HepG2 (cell line): ENCODE data around the gene MATK. TPM values are rescaled to one million over a fixed set of nuclear protein-coding genes. Genes with fewer than 3 reads are reported as not detected.

Source experiments
- AGO2 ChIP-seq: fragments of 200-400 bp; formaldehyde crosslinking; optimal IDR thresholded peaks from 2 replicates; pipeline ENCODE3; 2017; ENCODE audit warnings: mild to moderate bottlenecking, low read depth, low read length, moderate library complexity
- polyA plus RNA-seq, 8 experiments: library from polyadenylated mRNA; depleted of rRNA in 3 of 8; stranded (reverse) in 7 of 8; unstranded in 1 of 8; fragments of >200 nt; fragmentation: Illumina TruSeq in 4 of 8; extraction: Trizol in 4 of 8; gene quantifications; 2 replicates each; pipeline versions ENCODE4 v1.2.1 to v1.2.3, GENCODE V29; 2011 to 2016; ENCODE audit warnings: low read depth in 4 of 8, missing spikeins in 1 of 8, mixed read lengths in 1 of 8; ENCODE audit not compliant: insufficient read depth in 1 of 8
- small RNA-seq, 3 experiments: library from RNA; depleted of rRNA; stranded (forward); fragments of <200 nt; gene quantifications; one replicate each; pipeline ENCODE3, GENCODE V24; 2012; ENCODE audit warnings: low read depth in 2 of 3, low replicate concordance in 1 of 3; ENCODE audit not compliant: insufficient read length in 3 of 3, insufficient read depth in 2 of 3
- total RNA-seq, 5 experiments: library from RNA; depleted of rRNA; stranded (reverse); fragments of >200 nt; fragmentation: Illumina TruSeq; extraction: Trizol; gene quantifications; 2 replicates each; pipeline ENCODE4 v1.2.3, GENCODE V29; 2016; ENCODE audit warnings: low read depth in 1 of 5

The MATK gene
- total and polyA plus RNA-seq, 2 of the 13 experiments (the other 11 are each of a cell fraction or from before 2014, with no cell fraction given), result 0.09 TPM; not detected in 1

DNA sequence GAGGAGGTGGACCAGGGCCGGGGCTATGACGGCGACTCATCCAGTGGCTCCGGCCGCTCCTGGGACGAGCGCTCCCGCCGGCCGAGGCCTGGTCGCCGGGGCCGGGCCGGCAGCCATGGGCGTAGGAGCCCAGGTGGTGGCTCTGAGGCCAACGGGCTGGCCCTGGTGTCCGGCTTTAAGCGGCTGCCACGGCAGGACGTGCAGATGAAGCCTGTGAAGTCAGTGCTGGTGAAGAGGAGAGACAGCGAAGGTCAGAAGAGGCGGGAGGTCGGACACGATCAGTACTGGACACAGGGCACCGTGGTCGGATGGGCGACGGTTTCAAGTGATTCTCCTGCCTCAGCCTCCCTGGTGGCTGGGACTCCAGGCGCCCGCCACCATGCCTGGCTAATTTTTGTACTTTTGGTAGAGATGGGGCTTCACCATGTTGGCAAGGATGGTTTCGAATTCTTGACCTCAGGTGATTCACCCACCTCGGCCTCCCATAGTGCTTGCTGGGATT lies 55.7 kb downstream of the MATK start (continued):
- TF ChIP-seq AGO2, result peak; percentile 41

Small RNAs within 50 kb of the gene (small RNA-seq; reads per million reads assigned to genes)
- gene AC005777.1, result 0 reads per million in 3 experiments

Other genes with a start within 250 kb of the MATK start
- not detected in 2 replicates for gene TEKTIP1, start 247.2 kb downstream of the MATK start, total RNA-seq (2016; rRNA removed; fragmentation: Illumina TruSeq; extraction: Trizol)
- not detected in 2 replicates for gene TEKTIP1, start 247.2 kb downstream of the MATK start, polyA plus RNA-seq (2011; rRNA removed)
- 14.0 and 29.1 TPM in 2 replicates for gene MFSD12, start 228.8 kb downstream of the MATK start, total RNA-seq (2016; rRNA removed; fragmentation: Illumina TruSeq; extraction: Trizol)
- gene MFSD12, start 228.8 kb downstream of the MATK start, polyA plus RNA-seq (2011; rRNA removed), result 27.2 and 37.0 TPM in 2 replicates
- gene HMG20B, start 213.4 kb downstream of the MATK start, total RNA-seq (2016; rRNA removed; fragmentation: Illumina TruSeq; extraction: Trizol), result 23.0 and 29.2 TPM in 2 replicates
- gene HMG20B, start 213.4 kb downstream of the MATK start, polyA plus RNA-seq (2011; rRNA removed), result 23.9 and 24.8 TPM in 2 replicates
- not detected in 2 replicates for gene GIPC3, start 200.9 kb downstream of the MATK start, total RNA-seq (2016; rRNA removed; fragmentation: Illumina TruSeq; extraction: Trizol)
- 0.05 and 0.08 TPM in 2 replicates for gene GIPC3, start 200.9 kb downstream of the MATK start, polyA plus RNA-seq (2011; rRNA removed)
- gene TBXA2R, start 179.5 kb downstream of the MATK start, total RNA-seq (2016; rRNA removed; fragmentation: Illumina TruSeq; extraction: Trizol), result not detected in 2 replicates
- 0.05 and 0.09 TPM in 2 replicates for gene TBXA2R, start 179.5 kb downstream of the MATK start, polyA plus RNA-seq (2011; rRNA removed)
- 11.1 and 16.6 TPM in 2 replicates for gene CACTIN, start 159.6 kb downstream of the MATK start, total RNA-seq (2016; rRNA removed; fragmentation: Illumina TruSeq; extraction: Trizol)
- gene CACTIN, start 159.6 kb downstream of the MATK start, polyA plus RNA-seq (2011; rRNA removed), result 10.0 and 11.5 TPM in 2 replicates
- gene PIP5K1C, start 85.9 kb downstream of the MATK start, total RNA-seq (2016; rRNA removed; fragmentation: Illumina TruSeq; extraction: Trizol), result 4.3 and 5.2 TPM in 2 replicates
- gene PIP5K1C, start 85.9 kb downstream of the MATK start, polyA plus RNA-seq (2011; rRNA removed), result 3.6 and 4.8 TPM in 2 replicates
- gene TJP3, start 78.0 kb downstream of the MATK start, total RNA-seq (2016; rRNA removed; fragmentation: Illumina TruSeq; extraction: Trizol), result 20.6 and 21.5 TPM in 2 replicates
- 2.3 and 3.3 TPM in 2 replicates for gene TJP3, start 78.0 kb downstream of the MATK start, polyA plus RNA-seq (2011; rRNA removed)
- gene APBA3, start 24.7 kb downstream of the MATK start, total RNA-seq (2016; rRNA removed; fragmentation: Illumina TruSeq; extraction: Trizol), result 12.9 and 14.3 TPM in 2 replicates
- gene APBA3, start 24.7 kb downstream of the MATK start, polyA plus RNA-seq (2011; rRNA removed), result 14.2 and 18.7 TPM in 2 replicates
- gene MRPL54, start 23.7 kb downstream of the MATK start, total RNA-seq (2016; rRNA removed; fragmentation: Illumina TruSeq; extraction: Trizol), result 66.9 and 85.6 TPM in 2 replicates
- 36.8 and 37.2 TPM in 2 replicates for gene MRPL54, start 23.7 kb downstream of the MATK start, polyA plus RNA-seq (2011; rRNA removed)
- not detected in 2 replicates for gene RAX2, start 14.2 kb downstream of the MATK start, total RNA-seq (2016; rRNA removed; fragmentation: Illumina TruSeq; extraction: Trizol)
- not detected in 2 replicates for gene RAX2, start 14.2 kb downstream of the MATK start, polyA plus RNA-seq (2011; rRNA removed)
- gene ZFR2, start 82.7 kb upstream of the MATK start, total RNA-seq (2016; rRNA removed; fragmentation: Illumina TruSeq; extraction: Trizol), result 0.69 and 1.00 TPM in 2 replicates
- 0.37 and 0.50 TPM in 2 replicates for gene ZFR2, start 82.7 kb upstream of the MATK start, polyA plus RNA-seq (2011; rRNA removed)
- not detected in 2 replicates for gene ATCAY, start 94.3 kb upstream of the MATK start, total RNA-seq (2016; rRNA removed; fragmentation: Illumina TruSeq; extraction: Trizol)
- gene ATCAY, start 94.3 kb upstream of the MATK start, polyA plus RNA-seq (2011; rRNA removed), result not detected in 2 replicates
- gene NMRK2, start 146.7 kb upstream of the MATK start, total RNA-seq (2016; rRNA removed; fragmentation: Illumina TruSeq; extraction: Trizol), result not detected in 2 replicates
- gene NMRK2, start 146.7 kb upstream of the MATK start, polyA plus RNA-seq (2011; rRNA removed), result not detected in 2 replicates
- 22.0 and 30.5 TPM in 2 replicates for gene DAPK3, start 184.7 kb upstream of the MATK start, total RNA-seq (2016; rRNA removed; fragmentation: Illumina TruSeq; extraction: Trizol)
- gene DAPK3, start 184.7 kb upstream of the MATK start, polyA plus RNA-seq (2011; rRNA removed), result 37.3 and 51.9 TPM in 2 replicates
- 1,722 and 1,777 TPM in 2 replicates for gene EEF2, start 199.1 kb upstream of the MATK start, total RNA-seq (2016; rRNA removed; fragmentation: Illumina TruSeq; extraction: Trizol)
- 1,441 and 1,465 TPM in 2 replicates for gene EEF2, start 199.1 kb upstream of the MATK start, polyA plus RNA-seq (2011; rRNA removed)
- 20.1 and 22.4 TPM in 2 replicates for gene PIAS4, start 221.4 kb upstream of the MATK start, total RNA-seq (2016; rRNA removed; fragmentation: Illumina TruSeq; extraction: Trizol)
- 8.7 and 9.0 TPM in 2 replicates for gene PIAS4, start 221.4 kb upstream of the MATK start, polyA plus RNA-seq (2011; rRNA removed)